GM12892 (cell line): ENCODE data around the gene ACSL6.

Source experiments
- DNase-seq: peaks from one replicate; pipeline ENCODE4 v3.0.0; 2011; ENCODE audit not compliant: insufficient read length
- FAIRE-seq: peaks from 2 replicates; lab custom pipeline; 2011; peaks lifted over from hg19 to GRCh38; lab: Jason Lieb, UNC
- POLR2A ChIP-seq: IDR thresholded peaks from 2 replicates; pipeline ENCODE4 v1.6.1; 2011; ENCODE audit warnings: low read depth, low read length, control low read depth
- POLR2AphosphoS5 ChIP-seq: IDR thresholded peaks from 2 replicates; pipeline ENCODE4 v1.6.1; 2011; ENCODE audit warnings: low read depth, low read length, control low read depth
- TAF1 ChIP-seq: IDR thresholded peaks from 2 replicates; pipeline ENCODE4 v1.6.1; 2011; ENCODE audit warnings: low read depth, mild to moderate bottlenecking, control low read depth, low read length, borderline replicate concordance

ACSL6 gene

DNA sequence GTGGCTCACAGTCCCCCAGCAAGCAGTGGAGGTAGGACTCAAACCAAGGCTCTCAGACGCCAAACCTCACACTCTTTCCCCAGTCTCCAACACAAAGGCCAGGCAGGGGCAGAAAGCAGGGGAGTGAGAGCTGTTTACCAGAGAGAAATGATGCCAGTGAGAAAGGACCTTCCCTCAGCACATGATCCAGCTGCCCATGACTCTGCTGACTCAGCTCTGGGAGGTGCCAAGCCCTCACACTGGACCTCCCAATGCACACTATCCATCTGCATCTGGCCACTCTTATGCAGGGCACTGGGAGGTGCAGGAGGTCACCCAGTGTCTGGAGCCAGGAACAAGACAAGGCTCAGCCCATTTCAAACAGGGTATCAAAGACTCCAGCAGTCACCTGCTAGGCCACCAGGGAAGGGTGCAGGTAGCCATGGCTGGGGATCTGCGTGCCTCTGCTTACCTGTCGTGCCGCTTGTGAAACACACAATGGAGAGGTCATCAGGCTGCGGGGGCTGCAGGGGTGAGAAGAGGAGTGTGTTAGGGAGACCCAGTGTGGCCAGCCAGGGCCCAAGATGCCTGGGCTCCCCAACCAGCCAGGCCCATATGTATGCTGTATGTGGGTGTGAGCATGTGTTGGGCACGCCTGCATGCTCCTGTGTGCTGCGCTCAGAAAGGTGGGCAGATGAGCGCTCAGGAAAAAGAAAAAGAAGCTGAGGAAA, 26.3 kb downstream of the ACSL6 start:
- FAIRE-seq (no peak), DNase-seq (no peak)
- TF ChIP-seq POLR2A (no peak), TAF1 (no peak), POLR2AphosphoS5 (no peak)

DNA sequence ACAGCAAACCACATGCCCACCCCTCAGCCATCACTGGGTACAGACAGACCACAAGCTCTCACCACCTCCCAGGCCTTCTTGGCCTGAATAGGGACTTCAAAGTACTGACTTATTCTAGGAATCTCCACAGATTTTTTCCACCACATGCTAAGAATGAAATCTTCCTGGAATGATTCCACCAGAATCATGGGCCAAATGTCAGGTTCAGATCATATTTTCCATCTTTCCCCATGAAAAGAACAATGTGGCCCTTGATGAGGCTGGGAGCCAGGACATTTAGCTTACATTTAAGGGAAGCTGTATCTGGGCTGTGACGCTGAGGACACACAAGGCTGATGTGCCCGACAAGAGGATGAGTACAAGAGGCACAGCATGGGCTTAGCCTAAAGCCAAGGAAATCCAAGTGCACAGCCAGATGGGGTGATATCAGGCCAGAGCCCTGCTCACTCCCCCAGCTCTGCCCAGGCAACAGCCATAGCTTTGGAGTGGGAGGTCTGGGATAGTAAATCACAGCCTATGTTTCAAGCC, 28.1 kb downstream of the ACSL6 start:
- FAIRE-seq, result no peak
- TF ChIP-seq POLR2A, result no peak
- no peak for TF ChIP-seq TAF1
- no peak for TF ChIP-seq POLR2AphosphoS5
- no peak for DNase-seq

DNA sequence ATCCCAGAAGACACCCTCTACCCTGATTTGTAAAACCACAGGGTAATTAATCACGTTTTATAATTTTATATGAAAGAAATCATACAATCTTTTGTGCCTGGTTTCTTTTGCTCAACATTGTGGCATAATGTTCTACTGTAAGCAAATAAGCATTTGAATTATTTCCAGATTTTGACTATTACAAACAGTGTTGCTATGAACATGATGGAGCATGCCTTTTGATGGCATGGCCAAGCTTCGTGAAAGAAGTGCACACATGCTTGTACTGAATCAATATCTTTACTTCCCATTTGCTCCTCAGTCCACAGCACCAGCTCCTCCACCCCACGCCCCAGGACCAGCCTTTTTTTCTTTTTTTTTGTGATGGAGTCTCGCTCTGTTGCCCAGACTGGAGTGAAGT, 29.9 kb downstream of the ACSL6 start:
- no peak for TF ChIP-seq POLR2AphosphoS5
- no peak for TF ChIP-seq POLR2A
- no peak for TF ChIP-seq TAF1

GRCh38 chr5:131980696-131981095, 30.8 kb downstream of the ACSL6 start:
- no peak for TF ChIP-seq POLR2AphosphoS5
- no peak for TF ChIP-seq TAF1
- TF ChIP-seq POLR2A, result no peak
- no peak for DNase-seq
- FAIRE-seq, result no peak

More for the DNA sequence above, 29.9 kb downstream of the ACSL6 start:
- FAIRE-seq (no peak), DNase-seq (no peak)

DNA sequence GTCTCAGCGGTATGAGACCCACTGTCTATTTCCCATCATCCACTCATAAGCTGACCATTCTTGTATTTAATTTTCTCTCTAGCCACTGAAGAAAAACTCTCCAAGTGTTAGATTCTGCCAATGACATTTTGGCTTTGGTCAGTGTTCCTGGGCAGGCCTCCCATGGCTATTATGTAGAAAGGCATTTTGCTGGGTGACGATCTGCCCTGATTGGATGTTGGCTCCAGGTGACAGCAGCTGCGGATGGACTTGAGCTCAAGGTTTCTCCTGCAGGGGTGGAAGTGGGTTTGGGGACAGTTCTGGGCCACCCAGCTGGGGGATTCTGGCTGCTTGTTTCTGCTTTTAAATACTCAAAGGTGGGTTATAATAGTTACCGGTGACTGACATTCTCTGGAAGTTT, 31.6 kb downstream of the ACSL6 start:
- no peak for FAIRE-seq
- TF ChIP-seq TAF1 (no peak), POLR2A (no peak), POLR2AphosphoS5 (no peak)
- no peak for DNase-seq

DNA sequence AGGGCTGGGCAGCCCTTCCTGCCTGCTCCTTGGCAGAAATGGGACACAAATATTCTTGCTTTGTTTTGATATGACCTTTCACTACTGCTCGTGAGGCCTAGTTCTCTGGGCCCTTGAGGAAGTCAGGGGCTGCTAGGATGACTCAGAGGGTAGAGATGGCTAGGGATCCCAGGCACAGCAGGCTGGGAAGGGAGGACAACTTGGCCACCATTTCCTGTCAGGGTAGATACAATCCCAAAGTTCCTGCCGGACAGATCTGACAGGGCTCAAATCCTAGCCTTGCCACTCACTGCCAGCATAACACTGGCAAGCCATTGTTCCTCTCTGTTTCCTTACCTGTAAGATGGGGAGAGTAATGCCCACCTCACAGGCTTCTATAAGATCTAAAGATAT, 34.2 kb downstream of the ACSL6 start:
- no peak for DNase-seq
- TF ChIP-seq POLR2A (no peak), POLR2AphosphoS5 (no peak), TAF1 (no peak)
- FAIRE-seq, result no peak

DNA sequence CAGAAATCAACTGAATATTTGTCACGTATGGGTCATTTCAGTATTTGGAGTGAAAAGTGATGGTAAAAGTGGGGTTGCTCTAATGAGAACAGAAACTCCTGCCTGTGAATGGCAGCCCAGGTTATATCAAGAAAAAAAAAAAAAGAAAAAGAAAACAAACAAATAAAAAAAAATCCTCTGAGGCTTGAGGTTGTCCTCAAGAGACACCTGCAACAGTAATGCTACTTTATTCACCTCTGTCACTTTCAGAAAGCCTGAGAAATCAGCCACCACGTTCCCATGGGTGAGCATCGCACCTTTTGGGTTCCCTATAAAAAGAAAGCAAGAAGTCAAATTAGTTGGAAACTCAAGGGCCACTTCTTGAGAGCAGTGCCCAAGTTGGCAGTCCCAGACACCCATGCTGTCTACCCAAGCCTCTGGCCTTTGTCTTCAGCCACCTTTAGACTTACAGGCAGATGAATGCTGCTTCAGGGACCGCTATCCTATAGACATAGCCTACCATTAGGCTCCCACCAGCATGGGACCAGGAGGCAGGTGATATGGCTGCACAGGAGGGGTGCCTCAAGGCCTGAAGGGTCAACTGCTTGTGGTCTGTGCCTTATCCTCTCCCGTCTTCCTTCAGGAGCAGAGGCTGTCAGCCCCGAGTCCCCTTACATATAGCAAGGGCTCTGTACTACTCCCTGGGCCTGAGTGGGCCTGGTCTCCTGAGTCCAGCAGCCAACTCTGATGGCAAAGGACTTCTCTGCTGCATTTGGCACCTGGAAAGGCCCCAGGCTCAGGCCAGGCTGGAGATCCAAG, 34.8 kb downstream of the ACSL6 start:
- DNase-seq (no peak), FAIRE-seq (no peak)
- TF ChIP-seq POLR2A (no peak), TAF1 (no peak), POLR2AphosphoS5 (no peak)

DNA sequence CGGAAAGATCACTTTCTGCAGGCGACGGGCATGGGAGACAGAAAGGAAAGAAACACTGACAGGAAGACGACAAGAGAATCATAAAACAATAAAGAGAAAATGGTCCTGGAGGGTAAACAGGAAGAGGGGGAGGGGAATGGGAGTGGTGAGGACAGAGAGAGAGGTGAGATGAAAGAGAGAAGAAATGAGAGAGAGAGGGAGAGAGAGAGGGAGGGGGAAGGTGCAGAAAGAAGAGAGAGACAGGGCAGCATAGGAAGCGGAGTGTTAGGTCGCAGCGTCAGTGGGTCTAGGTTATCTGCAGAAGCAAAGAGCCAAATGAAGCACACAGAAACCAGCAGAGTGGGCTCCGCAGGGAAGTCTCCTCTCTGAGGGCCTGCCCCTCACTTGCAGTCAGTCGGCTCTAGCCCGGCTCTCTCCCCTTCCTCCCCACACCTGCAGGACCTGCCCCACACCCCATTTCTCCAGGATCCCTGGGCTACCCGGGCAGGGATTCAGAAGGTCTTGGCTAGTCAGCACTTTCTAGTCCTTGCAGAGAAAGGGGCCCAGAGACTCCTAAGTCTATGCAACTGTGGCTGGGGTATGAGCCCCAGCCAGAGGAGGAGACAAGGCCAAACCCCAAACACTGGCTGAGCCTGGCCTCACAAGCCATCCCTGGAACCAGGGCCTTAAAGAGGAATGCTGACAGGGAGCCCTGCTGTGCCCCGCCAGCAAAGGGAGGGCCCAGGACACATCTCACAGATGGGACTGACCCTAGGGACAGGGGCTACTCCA, 36.3 kb downstream of the ACSL6 start:
- FAIRE-seq, result no peak
- DNase-seq, result no peak

GRCh38 chr5:131974622-131974955, 36.9 kb downstream of the ACSL6 start:
- no peak for FAIRE-seq

More for the DNA sequence above, 36.3 kb downstream of the ACSL6 start:
- TF ChIP-seq TAF1 (no peak), POLR2AphosphoS5 (no peak), POLR2A (no peak)

GRCh38 chr5:131974016-131974415, 37.4 kb downstream of the ACSL6 start:
- no peak for FAIRE-seq
- DNase-seq, result no peak
- TF ChIP-seq POLR2A, result no peak
- no peak for TF ChIP-seq TAF1
- no peak for TF ChIP-seq POLR2AphosphoS5

More at GRCh38 chr5:131974622-131974955, 36.9 kb downstream of the ACSL6 start:
- no peak for DNase-seq
- TF ChIP-seq POLR2AphosphoS5 (no peak), POLR2A (no peak), TAF1 (no peak)
